Hypothalamus (tissue), 51 donors: ENCODE results near the gene ZNF418.
A peak's percentile ranks its signal among the peaks of the same experiment; 100 is the strongest.

Experiments
- DNase-seq, 51 donors: peaks; one replicate each; lab custom pipeline; 2025; lab: John Stamatoyannopoulos, UW

The ZNF418 gene

DNA sequence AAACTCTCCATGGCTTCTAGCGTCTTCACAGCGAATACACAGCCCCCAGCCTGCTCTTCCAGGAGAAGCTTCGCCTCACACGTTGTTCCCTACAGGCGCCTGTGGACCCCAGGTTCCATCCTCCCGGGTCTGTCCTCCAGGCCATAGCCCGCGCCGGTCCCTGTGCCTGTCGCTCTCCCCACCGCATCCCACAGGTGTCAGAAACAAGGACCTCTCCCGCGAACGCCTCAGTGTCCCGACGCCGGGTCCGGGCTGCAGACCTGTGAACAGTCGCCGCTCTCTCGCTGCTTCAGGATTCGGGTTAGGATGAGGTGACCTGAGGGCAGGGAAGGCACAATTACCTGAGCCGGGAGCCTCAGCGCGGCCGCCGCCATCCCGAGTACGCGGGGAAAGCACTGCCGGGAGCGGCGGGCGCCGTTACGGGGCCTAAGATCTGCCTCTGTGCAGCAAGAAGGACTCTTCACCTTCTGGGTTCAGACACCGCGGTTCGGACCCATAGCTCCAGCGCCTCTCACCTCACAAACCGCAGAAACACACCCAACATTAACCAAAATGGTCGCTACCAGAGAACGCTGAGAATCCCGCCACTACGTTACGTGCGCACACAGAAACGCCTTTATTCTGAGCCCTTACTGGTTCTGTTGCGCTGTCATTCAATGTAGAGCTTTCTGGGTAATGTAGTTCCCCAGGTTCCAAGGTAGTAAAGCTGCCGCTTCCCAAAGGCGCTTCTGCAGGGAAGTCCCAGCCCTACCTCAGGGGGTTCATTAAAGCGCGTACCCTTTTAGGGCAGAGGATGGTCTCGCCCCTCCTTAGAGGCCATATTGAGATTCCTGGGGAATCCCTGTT is at the start of gene ZNF418:
TSS of gene ZNF418 (minus strand) at position 583 of the 846 bp plus-strand sequence. CDS start 1,580 bp downstream, outside the sequence.
- DNase-seq: peak; percentile 7 to 91 (median 61)

DNA sequence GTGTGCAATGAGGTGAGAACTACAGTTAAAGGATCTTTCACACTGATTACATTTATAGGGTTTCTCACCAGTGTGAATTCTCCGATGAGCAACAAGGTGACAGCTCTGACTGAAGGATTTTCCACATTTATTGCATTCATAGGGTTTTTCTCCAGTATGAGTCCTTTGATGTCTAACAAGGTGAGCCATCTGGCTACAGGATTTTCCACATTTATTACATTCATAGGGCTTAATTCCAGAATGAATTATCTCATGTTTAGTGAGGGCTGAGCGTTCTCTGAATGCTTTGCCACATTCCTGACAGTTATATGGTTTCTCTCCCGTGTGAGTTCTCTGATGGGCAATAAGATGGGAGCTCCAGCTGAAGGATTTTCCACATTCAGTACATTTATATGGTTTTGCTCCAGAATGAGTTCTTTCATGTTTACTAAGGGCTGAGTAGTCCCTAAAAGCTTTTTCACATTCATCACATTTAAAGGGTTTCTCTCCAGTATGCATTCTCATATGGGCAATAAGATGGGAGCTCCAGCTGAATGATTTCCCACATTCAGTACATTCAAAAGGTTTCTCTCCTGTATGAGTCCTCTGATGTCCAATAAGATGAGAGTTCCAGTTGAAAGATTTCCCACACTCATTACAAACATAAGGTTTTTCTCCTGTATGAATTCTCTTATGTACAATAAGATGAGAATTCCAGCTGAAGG is 43.5 kb upstream of the ZNF418 start:
- no peak for DNase-seq

DNA sequence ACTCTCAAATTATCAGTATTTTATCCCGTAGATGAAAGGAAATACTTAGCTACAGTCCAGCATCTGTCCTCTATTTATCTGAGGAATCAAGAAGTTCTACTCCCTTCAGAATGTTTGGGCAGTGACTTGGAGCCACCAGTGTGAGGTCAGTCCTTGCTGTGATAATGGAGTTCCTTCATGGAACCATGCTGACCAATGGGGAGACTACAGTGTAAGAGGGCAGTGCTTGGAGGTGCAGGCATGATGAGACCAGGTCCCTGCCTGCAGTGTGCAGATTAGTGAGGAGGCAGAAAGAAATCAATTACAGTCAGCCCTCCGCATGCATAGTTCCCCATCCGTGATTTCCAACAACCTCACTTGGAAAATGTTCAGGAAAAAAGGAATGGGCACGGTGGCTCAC is 39.2 kb upstream of the ZNF418 start, which contains the start of gene C19orf18:
TSS of gene C19orf18 (minus strand) at position 101 of the 400 bp plus-strand sequence. CDS start 102 bp downstream, outside the sequence.
- DNase-seq: no peak

DNA sequence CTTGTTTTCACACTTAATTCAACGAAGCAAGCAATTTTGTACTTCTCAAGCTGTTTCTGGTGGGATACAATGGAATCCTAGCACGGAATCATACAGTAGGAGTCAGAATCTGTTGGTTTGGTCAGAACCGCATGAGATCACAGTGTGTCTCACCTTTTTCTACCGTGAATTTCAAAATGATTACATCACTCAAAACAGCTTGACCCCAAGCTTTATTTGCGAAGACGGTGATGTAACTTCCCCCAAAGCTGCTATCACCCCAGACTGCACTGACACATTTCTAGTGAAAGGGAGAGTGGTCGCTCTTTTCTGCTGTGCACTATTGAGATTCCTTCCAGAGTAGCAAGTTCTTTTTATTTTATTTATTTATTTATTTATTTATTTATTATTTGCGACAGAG is 29.6 kb upstream of the ZNF418 start:
- no peak for DNase-seq

DNA sequence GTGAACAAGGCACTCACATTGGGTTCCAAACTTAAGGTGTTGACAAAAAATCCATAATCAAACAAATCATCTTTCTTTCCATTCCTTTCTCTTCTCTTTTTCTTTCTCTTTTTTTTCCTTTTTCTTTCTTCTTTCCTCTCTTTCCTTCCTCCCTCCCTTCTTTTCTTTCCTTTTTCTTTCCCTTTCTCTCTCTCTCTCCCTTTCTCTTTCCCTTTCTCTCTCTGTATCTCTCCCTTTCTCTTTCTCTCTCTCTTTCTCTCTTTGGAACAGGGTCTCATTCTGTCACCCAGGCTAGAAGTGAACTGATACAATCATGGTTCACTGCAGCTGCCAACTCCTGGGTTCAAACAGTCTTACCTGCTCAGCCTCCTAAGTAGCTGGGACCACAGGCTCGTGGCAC is 26.6 kb upstream of the ZNF418 start:
- no peak for DNase-seq

DNA sequence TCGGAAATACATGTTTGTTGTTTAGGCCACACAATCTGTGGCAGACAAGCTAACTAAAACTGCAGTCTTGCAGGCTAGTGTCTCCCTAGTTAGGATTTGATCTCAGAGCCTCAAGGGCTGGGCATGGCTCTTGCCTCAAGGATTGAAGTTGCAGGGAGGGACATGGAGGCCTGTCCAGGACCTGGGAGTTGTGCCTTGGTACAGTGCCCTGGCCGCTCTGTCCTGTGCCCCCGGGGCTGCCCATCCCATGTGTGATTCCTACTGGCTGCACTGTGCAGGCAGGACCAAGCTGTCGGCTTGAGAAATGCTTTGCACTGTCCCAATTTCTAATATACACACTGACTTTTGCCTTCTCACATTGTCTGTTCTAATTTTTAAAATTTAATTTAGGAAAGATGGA is 19.8 kb upstream of the ZNF418 start:
- no peak for DNase-seq

DNA sequence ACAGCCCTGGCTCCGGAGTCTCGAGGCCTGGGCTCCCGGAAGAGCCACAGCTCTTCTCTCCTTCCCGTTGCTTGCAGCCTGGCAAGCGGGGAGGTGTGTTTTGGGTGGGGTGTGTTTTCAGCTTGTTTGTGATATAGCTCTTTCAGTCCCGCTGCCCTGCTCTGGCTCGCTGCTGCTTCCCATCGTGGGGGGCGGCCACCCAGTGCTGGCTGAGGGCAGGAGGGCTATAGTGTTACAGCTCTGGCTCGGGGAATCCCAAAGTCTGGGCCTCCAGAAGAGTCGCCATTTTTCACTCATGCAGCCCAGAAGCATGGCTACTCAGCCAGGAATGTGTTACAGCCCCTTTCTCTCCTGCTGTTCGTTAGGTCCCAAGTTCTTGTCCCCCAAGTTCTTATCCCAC is 14.5 kb upstream of the ZNF418 start:
- DNase-seq: no peak

DNA sequence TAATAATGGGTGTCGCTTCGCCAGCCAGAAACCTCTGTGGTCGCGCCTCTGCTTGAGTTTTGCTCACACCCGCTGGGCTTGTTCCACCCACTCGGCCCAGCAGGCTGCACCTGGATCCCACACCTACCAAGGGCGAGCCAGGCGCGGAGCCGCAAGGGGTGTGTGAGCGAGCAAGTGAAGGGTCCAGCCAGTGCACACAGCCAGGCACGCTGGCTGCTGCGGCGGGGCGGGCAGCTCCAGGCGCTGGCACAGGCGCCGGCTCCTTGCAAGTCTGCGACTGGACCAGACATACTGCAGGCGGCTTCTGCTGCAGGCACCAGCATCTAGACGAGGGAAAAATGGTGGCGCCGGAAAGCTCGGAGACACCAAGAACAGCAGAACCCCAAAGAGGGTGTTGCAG is 14.1 kb upstream of the ZNF418 start:
- no peak for DNase-seq

DNA sequence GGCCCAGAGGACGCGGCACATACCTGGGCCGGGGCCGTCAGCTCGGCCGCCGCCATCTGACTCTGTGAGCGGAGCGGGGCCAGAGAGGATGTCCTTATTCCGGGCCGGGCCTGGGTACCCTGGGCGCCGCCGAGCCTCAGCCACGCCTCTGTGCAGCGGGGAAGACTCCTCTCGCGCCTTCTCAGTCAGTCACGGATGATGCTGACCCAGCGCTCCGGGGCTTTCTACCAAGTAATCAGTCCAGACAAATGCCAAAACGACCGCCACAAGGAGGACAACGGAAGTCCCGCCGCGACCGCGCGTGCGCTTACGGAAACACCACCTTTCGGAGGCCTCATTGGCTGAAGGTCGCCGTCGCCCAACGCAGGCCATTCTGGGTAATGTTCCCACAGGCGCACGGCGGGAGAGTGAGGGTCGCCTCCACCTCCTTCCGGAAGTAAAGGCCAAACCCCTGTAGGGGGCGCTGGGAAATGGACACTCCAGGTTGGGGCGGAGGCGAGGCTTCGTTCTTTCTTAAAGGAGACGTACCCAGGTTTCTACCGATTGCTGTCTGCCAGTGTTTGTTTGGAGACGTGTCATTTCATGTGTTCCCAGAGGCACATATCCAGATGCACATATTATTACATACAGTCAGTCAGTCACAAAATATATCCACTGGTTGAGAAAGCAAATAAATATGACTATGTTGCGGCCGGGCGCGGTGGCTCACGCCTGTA is 12.4 kb upstream of the ZNF418 start, which contains the start of gene ZNF256:
TSS of gene ZNF256 (minus strand) at position 288 of the 716 bp plus-strand sequence. CDS start at position 56, 232 bp downstream.
- peak; percentile 60 to 97 (median 91) for DNase-seq

DNA sequence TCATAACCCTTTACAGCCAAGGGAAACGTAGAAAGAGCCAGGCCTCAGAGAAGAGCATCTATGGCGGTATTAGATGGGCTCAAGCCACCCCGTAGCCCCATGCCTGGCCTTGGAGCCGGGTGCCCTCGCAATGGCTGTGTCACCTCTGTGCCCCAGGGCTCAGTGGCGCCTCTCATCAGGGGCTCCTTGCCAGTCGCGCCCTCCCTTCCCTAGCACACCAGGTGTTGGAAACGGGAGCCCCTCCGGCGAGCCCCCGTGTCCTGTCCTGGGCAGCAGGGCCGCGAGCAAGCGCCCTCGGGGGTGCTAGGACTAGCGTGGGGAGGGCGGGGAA is 11.9 kb upstream of the ZNF418 start:
- DNase-seq: peak in 2 of 51 donors; percentile 28 to 29

DNA sequence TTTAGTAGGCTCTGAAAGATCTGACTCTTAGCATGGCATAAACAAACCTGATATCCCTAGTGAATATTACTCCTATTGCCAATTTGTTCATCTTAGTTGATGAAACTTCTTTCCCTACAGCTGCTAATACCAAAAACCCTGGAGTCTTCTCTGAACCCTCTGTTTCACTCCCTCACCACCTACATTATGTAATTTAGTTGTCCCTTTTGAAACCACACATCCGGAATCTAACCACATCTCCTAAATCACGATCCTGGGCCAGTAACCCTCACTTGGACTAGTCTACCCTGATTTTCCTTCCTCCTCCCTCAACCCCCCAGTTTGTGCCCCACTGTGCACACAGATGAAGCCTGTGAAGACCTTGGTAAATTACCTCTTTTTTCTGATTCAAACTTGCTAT is 11.1 kb upstream of the ZNF418 start:
- no peak for DNase-seq

DNA sequence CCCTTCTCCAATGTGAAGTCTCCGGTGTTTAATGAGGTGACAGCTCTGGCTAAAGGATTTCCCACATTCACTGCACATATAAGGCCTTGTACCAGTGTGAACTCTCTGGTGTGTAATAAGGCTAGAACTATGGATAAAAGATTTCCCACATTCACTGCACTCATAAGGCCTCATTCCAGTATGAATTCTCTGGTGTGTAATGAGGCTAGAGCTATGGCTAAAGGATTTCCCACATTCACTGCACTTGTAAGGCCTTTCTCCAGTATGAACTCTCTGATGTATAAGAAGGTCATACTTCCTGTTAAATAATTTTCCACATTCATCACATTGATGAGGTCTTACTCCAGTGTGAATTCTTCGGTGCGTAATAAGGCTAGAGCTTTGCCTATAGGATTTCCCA is 6.4 kb upstream of the ZNF418 start:
- DNase-seq: no peak

DNA sequence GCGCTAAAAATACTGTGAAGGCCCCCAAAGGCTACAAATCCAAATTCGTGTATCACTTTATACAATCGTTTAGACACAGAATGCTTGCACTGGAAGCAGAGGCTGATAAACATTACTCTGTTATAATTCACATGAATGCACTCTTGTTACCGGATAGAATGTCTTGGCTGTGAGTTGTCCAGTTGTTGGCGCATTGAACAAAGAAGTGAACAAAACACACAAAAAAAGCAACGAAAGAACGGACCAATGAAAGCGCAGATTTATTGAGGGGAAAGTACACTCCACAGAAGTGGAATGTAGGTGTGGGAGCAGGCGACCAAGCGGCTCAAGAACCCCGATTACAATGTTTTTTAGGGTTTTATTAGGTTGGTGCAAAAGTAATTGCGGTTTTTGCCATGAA is 529 bp upstream of the ZNF418 start:
- peak in 4 of 51 donors; percentile 1 to 39 (median 22) for DNase-seq

DNA sequence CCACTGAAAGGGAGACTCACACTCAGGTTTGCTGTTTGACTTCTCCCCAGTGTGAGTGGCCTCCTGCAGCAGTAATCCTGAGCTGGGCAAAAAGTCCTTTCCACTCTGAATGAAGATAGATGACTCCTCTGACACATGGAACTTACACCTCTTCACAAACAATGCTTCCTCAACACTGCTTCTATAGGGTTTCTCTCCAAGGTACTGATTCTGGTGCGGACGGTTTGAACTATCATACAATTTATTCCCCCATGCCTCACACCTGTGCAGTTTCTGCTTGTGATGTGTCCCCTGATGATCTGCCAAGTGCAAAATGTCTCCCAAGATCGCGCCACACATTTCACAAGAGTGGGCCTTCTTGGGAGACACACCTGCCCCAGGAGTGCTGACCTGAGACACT is 7.6 kb downstream of the ZNF418 start:
- no peak for DNase-seq

DNA sequence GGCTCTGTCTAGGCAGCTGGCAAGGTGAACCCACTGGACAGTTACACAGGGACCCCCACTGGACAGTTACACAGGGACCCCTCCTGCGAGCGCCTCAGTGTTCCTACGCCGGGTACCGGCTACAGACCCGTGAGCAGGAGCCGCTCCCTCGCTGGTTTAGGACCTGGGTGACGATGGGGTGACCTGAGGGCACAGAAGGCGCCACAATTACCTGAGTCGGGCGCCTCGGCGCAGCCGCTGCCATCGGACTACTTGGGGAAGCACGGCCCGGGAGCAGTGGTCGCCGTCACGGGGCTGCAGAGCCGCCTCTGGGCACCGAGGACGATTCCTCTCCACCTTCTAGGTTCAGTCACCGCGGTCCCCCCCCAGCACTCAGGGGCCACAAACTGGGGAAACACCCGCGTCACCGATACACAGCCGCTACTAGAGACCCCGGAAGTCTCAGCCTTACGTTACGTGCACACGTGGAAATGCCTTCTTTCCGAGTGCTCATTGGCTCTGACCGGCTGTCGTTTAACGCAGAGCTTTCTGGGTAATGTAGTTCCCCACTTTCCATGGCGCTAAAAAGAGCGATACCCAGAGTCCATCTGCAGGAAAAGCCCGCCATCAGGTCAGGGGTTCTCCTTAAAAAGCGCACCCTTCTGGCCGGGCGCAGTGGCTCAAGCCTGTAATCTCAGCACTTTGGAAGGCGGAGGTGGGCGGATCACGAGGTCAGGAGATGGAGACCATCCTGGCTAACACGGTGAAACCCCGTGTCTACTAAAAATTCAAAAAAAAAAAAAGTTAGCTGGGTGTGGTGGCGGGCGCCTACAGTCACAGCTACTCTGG is 18.8 kb downstream of the ZNF418 start, which contains the start of gene ZNF417:
TSS of gene ZNF417 (minus strand) at position 425 of the 828 bp plus-strand sequence. CDS start at position 244, 181 bp downstream.
- peak; percentile 24 to 92 (median 78) for DNase-seq

DNA sequence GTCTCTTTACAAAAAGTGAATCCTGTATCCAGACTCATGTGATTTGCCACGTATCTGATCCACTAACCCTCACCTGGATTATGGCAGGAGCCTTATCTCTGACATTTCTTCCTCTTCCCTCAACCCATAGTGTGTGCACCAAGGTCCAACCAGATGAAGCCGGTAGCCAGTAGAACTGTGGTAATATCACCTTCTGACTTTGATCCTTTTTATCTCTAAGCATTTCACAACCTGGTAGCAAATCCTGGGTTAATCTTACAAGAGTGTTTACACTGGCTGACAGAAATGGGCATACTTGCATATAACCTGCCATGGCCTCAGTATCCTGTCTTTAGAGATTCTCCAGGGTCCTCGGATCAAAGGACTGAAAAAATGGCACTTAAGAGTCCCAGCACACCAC is 20.7 kb downstream of the ZNF418 start:
- no peak for DNase-seq

DNA sequence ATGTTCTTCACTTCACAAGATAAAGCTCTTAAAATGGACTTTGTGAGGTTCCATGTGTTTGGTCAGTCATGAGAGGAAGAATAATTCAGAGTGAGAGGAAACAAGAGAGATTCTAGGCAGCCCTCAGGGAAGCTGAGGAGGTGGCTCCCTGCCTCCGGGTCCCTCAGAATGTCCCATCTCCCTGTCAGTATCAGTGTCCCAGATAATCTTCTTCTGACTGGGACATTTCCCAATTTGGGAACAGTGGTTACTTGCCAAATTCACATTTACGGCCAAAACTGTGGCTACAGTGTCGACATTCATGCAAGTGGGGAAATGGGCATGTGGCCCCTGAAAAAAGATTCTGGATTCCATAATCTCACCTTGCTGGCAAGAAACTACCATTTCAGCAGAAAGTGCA is 27.8 kb downstream of the ZNF418 start:
- no peak for DNase-seq

DNA sequence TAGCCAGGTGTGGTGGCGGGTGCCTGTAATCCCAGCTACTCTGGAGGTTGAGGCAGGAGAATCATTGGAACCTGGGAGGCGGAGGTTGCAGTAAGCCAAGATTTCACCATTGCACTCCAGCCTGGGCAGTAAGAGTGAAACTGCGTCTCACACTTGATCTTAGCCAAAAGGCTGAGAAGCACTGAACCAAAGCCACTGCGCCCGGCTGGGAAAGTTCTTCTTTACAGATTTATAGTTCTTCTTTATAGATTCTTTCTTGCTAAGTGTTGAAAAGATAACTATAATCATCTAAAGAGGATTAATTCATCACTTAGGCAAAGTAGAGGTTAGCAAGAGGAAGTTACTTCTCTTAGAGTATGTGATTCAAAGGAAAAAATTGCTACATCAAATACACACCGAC is 29.9 kb downstream of the ZNF418 start:
- DNase-seq: no peak

DNA sequence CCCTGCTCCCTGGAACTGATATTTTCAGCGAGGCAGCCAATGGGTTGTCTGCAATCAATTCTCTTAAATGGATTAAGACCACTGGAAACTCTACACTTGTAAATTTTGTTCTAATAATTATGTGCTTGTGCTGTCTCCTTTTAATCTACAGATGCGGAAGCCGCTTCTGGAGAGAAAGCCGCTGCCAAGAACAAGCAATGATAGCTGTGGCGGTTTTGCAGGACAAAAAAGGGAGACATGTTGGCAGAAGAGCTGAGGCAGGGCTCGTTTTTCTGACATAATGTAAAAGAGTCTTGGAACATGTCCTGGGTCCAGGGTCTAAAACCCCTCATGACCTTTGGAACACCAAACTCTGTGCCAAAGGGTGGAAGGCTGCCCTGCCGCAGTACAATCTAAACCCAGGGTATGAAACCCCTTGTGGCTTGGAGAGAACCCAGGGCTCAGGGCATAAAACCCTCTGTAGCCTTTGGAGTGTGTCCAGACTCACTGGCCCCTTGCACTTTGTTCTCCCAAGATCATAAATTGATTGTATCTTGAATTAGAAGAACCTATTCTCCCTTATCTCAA is 31.5 kb downstream of the ZNF418 start:
- no peak for DNase-seq

DNA sequence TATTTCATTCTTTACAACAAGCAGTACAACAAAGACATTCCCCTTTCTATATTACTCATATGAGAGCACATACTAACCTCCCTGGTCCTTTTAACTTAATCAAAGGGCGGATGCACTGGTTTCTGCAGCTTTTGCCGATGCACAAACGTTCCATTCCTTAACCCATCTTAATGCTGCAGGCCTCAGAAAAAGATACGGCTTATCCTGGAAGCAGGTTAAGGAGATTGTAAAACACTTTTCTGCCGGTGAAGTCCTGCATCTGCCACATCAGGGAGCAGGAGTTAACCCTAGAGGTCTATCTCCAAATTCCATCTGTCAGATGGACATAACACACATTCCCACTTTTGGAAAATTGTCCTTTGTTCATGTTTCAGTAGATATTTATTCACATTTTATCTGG is 34.9 kb downstream of the ZNF418 start:
- no peak for DNase-seq
